HG02973 (cell line): ENCODE measurements around the gene DNASE2B.

ENCODE experiments used
- ATAC-seq: cut with Tn5 transposase; IDR thresholded peaks from one replicate; pipeline ENCODE4 v1.9.1; 2021; ENCODE audit warnings: moderate library complexity; ENCODE audit not compliant: unreplicated experiment

Gene DNASE2B

DNA sequence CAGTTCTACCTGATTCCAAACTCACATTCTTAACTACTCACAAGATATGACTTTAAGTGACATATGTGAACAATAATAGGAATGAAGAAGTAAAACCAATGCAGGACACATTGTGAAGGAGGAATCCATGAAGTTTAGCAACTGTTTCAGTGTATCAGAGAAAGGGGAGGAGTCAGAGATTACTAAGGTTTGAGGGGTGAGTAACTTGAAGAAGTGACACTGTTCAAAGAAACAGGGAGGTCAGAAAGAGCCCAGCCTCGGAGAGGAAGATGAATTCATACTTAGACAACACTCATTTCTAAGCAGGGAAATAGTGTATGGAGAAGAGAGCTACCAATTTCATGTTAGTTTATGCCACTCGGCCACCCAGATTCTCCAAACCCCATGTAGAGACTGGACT is 52.6 kb downstream of the DNASE2B start:
- no peak for ATAC-seq

DNA sequence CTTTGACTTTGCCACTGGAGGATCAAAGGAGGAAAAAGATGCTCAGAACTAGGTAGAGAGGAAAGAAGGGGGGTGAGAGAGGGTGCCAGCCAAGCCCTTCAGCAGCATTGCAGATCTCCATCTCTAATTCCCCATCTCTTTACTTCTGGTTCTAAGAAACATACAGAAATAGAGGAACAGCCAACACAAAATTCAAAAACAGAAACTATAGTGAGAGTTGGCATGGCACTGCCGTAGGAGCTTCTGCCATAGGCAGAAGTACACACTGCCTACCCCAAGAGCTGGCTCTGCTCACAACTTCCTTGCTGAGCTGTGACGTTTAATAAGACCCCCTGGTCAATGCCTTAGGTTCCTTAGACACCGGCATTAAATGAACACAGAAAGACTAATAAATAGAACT is 54.2 kb downstream of the DNASE2B start:
- no peak for ATAC-seq

DNA sequence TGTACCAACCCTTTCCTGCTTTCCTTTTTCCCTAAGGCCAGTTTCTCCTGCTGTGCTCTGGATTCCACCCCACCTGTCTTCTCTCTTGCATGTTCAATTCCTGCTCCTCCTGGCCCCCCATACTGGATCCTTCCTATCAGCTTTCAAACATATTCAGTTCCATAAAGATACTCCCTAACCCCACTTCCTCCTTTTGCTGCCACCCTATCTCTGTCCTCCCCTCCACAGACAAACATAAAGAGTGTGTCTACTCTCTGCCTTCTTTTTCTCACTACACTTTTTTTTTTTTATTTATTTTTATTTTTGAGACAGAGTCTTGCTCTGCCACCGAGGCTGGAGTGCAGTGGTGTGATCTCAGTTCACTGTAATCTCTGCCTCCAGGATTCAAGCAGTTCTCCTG is 63.8 kb downstream of the DNASE2B start:
- ATAC-seq: no peak
